Epithelial cell of esophagus (primary cell): ENCODE data around the gene EPS15.
"Not testable (repeated sequence)": the region's sequence is repeated elsewhere in the genome, so short reads cannot be mapped to it uniquely, and the experiment has no call there.

ENCODE experiments used
- DNase-seq: peaks from one replicate; pipeline ENCODE4 v3.0.0; 2010; ENCODE audit warnings: low read depth
- H3K4me3 ChIP-seq: 2 replicates; pipeline ENCODE4 v1.5.1; 2011; ENCODE audit warnings: mild to moderate bottlenecking, low read length, control low read depth
- TF ChIP-seq, protein P1 (sequence below): IDR thresholded peaks from 2 replicates; pipeline ENCODE4 v1.5.1; 2011; ENCODE audit warnings: low read depth, mild to moderate bottlenecking, low read length, control low read depth, inconsistent platforms; ENCODE audit not compliant: insufficient read depth; ENCODE audit errors: missing control alignments

EPS15 gene

DNA sequence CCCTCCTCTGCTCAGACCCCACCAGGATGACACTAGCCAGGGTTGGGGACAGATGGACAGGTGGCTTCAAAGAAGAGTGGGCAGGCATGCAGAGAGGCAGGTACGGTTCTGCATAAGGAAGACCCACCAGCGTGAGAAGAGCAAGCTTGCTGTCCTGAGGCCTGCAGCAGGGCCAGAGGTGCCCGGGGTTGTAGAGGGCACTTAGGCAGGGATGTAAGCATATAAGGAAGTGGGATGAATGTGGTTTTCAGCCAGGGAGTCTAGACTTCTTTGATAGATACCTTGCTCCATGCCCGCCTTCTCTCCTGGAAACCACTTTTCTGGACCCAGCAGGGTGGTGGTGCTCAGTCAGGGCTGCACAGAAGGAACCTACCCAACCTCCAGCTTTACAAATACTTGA is 190.1 kb downstream of the EPS15 start:
- TF ChIP-seq, protein P1, sequence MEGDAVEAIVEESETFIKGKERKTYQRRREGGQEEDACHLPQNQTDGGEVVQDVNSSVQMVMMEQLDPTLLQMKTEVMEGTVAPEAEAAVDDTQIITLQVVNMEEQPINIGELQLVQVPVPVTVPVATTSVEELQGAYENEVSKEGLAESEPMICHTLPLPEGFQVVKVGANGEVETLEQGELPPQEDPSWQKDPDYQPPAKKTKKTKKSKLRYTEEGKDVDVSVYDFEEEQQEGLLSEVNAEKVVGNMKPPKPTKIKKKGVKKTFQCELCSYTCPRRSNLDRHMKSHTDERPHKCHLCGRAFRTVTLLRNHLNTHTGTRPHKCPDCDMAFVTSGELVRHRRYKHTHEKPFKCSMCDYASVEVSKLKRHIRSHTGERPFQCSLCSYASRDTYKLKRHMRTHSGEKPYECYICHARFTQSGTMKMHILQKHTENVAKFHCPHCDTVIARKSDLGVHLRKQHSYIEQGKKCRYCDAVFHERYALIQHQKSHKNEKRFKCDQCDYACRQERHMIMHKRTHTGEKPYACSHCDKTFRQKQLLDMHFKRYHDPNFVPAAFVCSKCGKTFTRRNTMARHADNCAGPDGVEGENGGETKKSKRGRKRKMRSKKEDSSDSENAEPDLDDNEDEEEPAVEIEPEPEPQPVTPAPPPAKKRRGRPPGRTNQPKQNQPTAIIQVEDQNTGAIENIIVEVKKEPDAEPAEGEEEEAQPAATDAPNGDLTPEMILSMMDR, result no peak
- no peak for DNase-seq

DNA sequence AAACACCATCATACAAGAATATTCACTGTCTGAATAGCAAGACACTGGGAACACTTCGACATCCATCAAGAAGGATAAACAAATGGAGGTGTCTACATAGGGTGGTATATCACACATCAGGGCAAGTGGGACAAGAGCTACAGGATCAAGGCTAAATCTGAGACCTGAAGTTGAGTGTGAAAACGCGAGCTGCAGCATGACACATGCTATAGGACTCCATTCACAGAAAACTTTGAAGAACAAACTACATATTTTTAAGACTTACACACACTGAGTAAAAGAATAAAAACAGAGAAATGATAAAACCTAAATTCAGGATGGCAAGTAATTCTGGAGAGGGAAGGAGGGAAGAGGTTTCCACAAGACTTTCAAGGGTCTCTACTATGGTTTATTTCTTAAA is 190.8 kb downstream of the EPS15 start:
- TF ChIP-seq, protein P1, result no peak
- DNase-seq, result no peak
- H3K4me3 ChIP-seq, result no peak overlapping the region

More for the DNA sequence above, 190.1 kb downstream of the EPS15 start:
- no peak overlapping the region for H3K4me3 ChIP-seq

DNA sequence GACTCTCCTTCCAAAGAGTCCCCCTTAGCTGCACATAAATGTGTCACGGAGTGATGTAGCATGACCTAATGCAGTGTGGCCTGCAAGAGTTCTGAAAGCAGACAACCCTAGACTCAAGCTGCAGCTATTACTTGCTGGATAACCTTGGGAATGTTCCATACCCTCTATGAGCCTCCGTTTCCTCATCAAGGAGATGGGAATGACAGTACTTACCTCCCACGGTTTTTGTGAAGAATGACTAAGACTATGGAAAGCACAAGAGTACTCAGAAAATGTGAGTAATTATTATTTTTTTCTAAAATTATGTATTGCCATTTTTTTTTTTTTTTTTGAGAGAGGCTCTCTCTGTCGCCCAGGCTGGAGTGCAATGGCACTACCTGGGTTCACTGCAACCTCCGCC is 191.7 kb downstream of the EPS15 start:
- H3K4me3 ChIP-seq, result no peak overlapping the region
- DNase-seq, result no peak
- TF ChIP-seq, protein P1, result no peak

GRCh38 chr1:51326839-51327238 is 192.2 kb downstream of the EPS15 start:
- DNase-seq, result no peak
- TF ChIP-seq, protein P1, result no peak
- no peak overlapping the region for H3K4me3 ChIP-seq

- TF ChIP-seq, protein P1, result no peak
- H3K4me3 ChIP-seq, result no peak overlapping the region
- no peak for DNase-seq
Measured at GRCh38 chr1:51325878-51326755, 192.9 kb downstream of the EPS15 start.

DNA sequence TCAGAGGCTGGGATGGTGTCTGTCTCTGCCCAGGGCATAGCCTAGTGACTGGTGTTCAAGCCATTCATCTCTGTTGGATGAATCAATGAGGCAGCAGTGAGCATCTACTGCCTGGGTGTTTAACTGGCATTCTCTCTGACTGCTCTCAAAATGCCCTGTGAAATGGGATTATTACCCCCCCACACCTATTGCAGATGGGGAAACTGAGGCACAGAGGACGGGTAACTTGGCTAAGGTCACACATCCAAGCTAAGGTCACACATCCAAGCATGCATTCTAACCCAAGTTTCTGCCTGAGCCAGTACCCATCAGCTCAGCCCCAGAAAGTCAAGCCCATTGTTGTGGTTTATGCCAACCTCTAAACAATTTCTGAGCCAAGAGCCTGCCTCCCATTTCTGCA is 193.7 kb downstream of the EPS15 start:
- no peak for DNase-seq
- TF ChIP-seq, protein P1, result no peak
- H3K4me3 ChIP-seq, result no peak overlapping the region

- H3K4me3 ChIP-seq, DNase-seq: not testable (repeated sequence)
Measured at GRCh38 chr1:51325011-51325385, 194.1 kb downstream of the EPS15 start.
